HG03159 (cell line): Measurements from ENCODE around the gene GUCY2F.
A peak's percentile ranks its signal among the peaks of the same experiment; 100 is the strongest.

ENCODE experiments used
- ATAC-seq: cut with Tn5 transposase; IDR thresholded peaks from one replicate; pipeline ENCODE4 v1.9.1; 2021; ENCODE audit warnings: mild to moderate bottlenecking, moderate library complexity; ENCODE audit not compliant: unreplicated experiment

The GUCY2F gene

DNA sequence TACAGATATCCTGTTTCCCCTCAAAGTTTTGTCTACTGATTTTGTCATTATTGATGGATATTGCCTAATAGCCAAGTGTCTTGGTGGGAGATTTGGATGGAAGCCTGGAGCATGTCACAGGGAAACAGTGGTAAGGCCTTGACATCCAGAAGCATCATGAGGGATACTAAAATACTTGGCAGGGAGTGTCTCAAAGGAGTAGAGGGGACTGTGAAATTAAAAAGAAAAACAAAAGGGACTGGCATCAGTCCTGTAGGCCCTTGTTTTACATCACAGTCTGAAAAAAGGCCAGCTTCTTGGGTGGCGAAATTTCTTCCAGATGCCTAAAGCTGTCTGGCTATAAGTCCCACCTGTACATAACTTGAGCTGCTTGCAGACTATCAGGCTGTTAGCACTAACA lies 83.8 kb downstream of the GUCY2F start:
- no peak for ATAC-seq

DNA sequence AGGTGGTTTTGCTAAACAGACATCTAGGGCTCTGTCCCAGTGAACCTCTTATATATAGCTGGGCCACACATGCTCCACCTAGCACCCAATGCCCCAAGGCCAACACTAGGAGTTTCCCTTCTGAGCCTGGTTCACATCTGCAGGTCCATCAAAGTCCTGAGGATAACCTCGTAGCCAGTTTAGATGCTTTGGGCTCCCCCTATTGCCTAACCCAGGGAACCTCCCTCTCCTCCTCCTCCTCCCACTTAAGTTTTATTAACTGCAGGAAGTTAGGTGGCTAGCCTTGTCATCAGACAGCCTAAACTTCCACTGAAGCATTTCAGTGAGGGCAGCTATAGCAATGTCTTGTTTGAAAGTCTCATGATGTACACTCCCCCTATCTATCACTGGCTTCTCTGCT lies 88.0 kb downstream of the GUCY2F start:
- ATAC-seq = peak; percentile 69

DNA sequence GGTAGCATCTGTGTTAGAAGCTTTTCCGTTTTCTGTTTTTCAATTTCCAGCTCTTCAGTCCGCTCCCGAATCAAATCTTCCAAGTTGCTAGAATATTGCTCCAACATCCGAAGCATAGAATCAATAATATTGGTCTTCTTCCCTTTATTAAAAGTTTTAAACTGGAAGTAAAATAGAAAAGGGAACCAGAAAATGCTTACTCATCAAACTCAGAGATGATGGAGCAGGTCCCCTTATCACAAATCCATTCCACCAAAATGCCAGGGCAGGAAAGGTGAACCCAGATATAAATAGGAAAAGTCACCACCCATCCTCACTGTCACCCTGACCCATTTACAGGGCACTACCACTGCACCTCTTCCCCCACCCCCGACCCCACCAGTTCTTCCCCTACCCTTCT lies 89.0 kb downstream of the GUCY2F start:
- no peak for ATAC-seq

DNA sequence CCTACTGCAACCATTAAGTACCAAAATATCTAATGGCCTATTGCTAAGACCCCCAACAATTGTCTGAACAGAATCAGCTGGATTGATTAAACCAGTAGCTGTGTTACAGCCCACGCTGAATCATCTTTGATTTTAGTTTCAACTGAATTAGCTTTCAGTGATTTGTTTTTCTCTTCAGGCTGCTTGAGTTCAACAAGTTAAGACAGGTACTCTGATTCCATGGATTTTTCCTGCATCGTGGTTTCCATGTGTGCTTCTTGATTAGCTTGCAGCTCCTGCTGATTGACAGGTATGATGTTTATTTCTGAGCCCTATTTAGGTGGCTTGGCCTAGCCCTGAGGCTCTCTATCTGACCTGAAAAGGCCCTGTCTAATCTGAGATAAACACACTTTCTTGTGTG lies 91.3 kb downstream of the GUCY2F start:
- no peak for ATAC-seq

DNA sequence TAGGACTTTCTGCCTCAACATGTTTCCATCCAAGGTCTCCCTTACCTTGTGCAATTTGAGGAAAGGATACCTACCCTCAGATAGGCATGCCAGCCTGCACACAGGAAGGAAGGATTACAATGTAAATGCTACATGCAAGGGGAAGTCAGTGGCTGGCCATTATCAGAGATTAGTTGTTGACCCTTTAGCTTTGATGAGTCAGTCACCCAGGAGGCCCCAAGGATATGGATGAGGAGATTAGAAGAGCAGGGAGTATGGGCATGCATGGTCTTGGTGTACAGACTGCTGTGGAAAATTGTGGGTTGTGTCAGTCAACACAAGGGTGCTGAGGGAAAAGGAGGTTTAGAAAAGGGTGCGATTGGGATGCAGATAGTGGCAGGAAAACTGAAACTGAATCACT lies 92.0 kb downstream of the GUCY2F start:
- no peak for ATAC-seq

DNA sequence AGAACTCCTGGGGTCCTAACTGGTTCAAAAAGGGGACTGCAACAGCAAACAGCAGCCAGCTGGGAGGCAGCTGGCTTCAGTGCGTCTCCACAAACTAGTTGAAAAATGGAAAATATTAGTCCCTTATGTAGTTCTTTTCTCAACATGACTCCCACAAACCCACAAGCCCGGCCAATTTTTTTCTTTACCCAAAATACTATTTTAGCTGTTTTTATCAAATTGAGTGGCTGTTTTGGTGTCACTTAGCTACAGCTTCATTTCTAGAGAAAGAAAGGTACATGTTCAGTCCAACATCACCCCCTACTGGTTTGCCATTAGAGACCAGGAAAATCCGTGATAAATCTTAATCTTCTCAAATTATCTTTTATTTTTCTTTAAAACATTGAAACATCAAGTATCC lies 97.2 kb downstream of the GUCY2F start:
- no peak for ATAC-seq

DNA sequence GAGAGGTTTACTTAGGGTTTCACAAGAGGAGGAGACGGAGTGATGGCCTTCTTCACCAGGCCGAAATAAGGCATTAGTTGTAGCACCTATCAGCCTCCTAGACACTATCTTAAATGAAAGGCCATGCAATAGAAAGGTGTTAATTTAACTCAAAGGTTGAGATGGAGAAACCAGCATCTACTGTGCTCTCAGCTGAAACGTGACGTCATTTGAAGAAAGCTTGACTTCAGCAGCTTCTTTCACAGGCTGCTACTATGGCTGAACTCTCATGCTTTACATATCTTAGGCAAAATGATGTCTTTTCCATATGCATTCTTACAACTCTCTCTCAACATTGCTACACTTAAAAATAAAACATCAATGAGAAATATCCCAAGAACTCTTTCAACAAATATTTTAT lies 99.6 kb downstream of the GUCY2F start:
- no peak for ATAC-seq

DNA sequence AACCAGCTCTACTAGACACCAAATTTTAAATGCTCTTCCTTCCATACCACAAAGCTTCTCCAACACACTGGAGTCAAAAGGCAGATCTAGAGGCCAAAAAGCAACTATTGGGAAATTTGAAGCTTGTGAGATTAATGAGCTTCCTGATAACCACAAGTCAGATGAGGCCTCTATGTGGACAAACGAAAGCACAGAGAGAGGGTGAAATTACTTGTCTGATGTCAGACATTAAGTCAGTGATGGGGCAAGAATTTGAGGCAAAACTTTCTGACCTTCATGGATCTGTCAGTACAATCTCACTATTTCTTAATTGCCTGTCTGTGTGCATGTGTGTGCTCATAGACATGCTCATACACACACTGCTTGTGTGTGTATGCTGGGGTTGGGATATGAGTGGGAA lies 103.6 kb downstream of the GUCY2F start:
- no peak for ATAC-seq

DNA sequence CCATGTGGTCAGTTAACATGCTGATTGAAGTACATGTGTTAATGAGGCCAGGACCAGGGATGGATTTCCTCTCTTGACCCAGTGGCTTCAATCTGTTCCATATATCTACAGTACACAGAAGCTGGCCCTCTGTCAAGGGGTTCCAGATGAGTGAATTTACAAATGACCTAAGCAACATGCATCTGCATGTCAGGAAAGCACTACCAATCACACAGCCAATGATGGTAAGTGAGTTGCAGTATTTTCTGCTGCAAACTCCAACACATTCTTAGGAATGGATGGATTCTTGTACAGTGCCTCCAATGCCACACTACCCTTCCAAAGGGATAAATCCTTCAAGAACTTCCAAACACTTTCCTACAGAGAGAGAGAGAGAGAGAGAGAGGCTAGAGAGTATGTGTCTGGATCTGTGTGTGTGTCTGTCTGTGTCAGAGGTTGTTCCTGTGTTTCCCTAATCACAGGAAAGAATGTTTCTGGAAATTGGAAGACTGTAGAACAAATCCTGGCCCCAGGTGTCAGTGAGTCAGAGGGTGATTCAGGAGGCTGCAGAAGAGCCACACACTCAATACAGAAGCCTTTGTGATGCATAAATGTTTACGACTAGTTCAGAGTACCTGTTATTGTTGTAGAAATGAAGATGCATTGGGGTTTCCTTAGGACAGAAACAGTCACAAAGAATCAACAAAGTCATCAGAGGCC lies 107.5 kb downstream of the GUCY2F start:
- ATAC-seq = no peak

DNA sequence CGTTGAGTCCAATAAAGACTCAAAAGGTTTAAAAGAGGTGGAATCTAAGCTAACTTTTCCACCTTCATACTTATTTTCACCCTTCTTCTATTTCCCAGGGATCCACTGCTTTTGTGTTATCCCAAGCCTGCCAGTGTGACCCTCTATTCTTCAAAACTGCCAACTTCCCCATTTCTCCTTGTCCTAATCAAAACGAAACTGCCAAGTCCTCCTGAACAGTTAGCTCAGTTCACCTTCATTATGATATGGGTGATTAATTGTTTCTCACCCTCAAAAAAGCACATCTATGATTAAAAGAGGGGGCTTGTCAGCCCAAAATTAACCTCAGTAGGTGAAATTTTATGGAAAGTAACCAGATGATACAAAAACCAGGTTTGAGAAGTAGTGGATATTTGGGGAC lies 108.4 kb downstream of the GUCY2F start:
- no peak for ATAC-seq

DNA sequence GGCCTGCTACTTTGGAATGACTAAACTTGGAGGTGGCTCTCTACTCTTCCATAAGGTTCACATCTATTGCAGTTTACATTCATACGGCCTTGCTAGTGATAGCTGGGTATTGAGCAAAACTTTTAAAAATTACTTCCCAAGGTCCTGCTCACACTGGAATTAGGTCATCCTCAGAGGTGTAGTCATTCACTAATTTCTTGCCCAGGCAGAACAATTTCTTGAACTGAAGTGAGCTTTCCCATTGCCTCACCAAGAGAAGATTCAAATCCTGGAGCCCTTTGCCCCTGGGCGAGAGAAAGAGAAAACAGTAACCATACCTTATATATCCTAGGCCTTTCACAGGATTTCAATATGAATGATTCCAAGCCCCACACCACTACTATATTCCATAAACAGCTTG lies 109.2 kb downstream of the GUCY2F start:
- ATAC-seq = no peak

DNA sequence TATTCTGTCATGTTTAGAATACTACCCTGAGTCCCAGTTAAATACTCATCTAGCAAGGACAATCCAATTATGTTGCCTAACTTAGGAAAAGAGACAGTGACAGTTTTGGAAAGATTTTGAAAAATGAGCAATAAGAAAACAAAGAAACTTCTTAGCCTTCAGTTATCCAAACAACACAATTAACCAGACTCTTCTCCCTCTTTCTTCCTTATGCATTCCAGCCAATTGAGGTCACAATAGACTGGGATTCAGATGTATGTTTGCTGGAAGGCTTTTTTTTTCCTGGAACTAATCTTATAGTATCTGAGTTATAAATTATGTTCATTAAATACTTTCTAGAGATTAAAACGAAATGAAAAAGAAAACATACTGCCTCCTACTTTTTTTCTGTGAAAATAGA lies 109.6 kb downstream of the GUCY2F start:
- no peak for ATAC-seq

DNA sequence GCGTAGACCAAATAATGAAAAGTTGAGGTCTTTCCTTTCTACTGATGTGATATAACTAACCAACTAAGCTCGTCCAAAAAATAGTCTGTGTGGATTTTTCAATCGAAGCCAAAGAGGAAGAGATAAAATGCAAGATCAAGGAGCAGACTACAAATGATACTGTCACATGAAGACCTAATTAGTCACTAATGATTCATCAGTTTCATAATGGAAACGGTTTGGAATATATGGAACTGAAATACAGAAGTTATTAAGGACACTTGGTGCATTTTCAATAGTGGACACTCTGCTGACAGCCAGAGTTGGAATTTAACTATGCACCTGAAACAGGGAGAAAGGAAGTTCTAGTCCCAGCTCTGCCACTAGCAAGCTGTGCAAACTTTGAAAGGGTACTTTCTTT lies 119.8 kb downstream of the GUCY2F start:
- no peak for ATAC-seq

DNA sequence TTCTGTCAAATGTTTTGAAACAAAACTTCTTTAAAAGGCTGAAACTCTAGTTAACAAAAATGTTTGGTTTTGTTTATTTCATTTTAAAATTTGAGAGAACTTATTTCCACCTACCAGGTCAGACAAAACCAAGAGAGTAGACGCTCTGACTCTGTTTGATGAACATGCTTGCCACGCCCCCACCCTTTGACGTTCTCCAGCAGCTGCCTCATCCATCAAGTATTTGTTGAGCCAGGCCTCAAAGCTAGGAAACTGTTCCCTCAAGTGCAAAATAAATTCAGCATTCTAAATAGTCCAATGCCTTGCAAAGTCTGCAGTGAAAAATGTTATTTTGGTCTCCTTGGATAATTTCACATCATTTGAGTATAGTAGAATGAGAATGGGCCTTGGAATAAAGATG lies 121.6 kb downstream of the GUCY2F start:
- ATAC-seq = no peak

DNA sequence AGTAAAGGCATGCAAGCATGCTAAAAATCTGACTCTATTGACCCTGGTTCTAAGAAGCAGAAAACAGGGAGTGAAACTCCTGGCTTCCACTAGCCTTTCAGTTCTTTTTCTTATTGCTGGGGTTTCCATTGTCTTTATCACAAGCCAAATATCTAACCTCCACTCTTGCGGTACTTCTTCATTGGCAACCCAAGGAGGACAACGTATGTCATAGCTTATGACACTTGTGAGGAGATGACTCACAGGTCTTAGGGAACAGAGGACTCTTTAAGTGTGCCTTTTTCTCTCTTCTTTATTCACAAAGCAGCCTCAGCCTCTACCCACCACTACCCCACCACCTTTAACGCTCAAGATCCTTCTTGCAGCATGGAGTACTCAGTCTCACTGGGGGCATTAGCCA lies 124.2 kb downstream of the GUCY2F start:
- no peak for ATAC-seq

DNA sequence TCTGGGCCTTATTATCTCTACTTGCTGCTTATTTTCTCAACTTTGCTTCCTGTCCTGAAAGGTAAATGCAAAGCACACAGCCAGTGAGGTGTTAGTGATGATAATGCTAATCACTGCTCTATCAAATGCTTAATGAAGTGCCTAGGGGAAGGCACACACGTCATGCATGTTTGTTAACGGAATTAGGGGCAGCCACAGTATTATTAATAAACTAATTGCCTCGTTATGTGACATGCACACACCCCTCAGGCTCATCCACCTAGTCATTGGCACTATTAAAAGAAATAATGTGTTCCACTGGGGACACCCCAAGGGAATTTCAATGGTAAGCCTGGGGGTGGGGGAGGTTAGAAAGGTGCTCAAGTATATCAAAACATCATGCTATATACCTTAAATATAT lies 125.2 kb downstream of the GUCY2F start:
- no peak for ATAC-seq

DNA sequence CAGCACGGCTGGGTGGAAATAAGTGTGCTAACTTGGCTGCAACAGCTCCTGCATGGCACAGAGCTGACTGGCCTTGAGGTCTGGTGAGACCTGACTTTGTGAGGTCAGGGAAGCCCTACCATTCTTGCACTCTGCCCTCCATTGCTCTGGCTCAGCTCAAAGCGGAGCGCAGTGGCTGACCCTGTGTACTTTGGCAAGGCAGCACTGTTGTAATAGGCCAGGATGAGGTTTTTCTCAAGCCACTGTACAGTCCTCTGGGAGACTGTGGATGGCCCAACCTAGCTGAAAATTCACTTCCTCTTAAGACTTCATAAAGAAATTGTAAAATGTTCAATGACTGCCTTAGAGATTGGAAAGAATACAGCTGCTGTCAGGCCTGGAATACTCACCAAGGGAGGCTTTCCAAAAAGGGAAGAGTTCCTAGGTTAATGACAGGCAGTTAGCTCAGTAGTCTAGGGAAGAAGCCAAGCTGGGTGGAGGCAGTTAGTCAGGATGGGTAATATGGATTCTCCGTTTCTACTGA lies 129.8 kb downstream of the GUCY2F start:
- ATAC-seq = no peak

DNA sequence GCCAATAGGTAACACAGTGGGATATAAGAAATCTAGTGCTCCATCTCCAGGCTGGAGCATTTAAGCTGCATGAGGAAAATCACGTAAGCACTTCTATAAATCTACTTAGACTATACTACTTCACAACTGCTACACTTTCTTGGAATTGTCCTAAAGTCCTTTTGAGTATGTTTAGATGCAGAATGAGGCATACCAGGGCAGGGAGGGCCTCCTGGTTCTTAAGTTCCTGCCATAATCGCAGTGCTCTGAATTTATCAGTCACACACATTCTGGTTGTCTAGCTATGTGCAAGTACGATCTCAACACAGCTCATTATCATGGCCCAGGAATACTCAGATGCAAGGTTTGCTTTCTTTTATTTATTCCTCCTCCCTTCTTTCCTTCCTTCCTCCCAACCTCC lies 130.3 kb downstream of the GUCY2F start:
- no peak for ATAC-seq

DNA sequence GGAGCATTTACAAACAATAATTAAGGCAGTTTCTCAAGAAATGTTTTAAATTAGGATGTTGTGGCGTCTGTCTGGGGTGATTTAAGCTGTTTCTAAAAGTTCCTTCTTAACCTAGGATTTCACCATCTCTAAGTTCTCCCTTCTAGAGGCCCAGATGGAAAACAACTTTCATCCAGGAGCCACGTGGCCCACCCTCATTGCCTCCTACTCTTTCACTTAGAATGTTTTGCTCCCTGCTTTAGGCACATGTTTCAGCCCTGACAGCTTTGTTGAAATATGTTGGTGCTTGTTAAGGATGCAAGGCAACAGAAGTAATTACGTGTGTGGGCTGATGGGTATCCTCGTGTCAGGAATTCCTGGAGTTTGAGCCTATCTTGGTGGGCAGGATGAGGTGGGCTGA lies 131.3 kb downstream of the GUCY2F start:
- ATAC-seq = no peak

DNA sequence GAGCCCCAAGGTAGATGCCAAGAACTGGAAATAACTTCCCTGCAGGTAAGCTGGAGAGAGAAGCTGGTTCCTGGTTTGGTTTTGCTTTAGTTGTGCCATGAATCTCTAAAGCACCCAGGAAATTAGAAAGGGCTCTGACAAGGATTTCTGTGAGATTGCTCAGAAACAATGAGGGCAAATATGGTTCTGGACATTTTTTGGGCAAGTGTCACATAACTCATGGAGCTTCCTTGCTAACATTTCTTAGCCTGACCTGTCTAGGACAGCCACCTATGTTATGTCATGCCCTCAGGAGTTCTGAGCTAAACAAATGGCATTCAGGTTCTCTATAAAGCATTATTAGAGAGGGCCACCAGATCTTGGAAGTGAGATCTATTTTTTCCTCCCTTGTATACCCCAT lies 131.8 kb downstream of the GUCY2F start:
- no peak for ATAC-seq

DNA sequence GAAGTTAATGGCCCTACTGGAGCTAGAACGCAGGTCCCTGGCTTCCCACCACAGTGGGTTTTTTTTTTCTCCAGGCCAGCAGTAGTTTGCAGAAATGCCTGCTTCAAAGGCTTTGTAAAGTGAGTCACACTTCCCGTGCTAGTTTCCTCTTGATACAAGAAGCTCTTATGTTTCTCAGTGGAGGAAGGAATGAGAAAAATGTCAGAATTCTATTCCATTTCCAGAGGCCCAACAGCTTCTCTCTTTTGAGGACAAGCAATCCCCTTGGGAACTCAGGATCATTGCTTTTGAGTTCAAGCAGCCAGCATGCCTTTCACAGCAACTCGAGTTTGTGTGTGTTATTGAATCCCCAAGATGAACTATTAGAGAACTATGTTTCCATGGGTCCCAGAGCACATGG lies 134.3 kb downstream of the GUCY2F start:
- ATAC-seq = no peak

DNA sequence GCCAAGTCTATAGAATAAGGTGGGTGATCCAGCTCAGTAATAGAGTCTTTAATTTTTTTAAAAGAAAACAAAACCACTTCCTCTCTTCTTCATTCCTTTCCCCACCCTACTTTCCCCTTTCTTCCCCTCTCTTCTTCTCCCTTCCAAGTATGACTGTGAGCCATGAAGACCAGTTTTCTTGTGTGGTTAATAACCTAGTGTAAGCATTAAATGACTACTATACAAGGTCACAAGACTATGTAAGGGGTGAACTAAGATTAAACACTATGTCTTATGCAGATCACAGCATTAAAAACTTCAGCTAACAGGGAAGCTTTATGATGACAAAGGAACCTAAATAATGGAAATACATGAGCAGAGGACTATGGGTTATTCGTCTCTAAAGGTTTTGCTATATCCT lies 135.4 kb downstream of the GUCY2F start:
- ATAC-seq = no peak

DNA sequence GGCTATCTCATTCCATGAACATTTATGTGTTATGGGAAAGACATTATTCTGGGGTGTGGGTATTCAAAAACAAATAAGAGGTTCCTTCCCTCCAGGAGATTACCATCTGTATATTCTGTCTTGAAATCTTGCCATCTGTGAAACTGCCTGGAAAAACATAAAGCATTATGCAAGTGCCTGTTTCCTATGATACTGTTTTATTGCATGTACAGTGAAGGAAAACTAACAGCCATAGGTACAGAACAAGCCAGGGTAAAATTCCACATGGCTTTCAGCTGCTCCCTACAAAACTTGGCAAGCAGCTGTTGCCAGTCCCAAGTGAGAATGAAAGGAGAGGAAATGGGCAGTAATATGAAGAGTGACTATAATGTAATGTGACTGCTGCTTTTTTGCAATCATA lies 136.0 kb downstream of the GUCY2F start:
- no peak for ATAC-seq
